ENCODE results near the gene PEX11G.

Gene PEX11G

GRCh38 chr19:7492558-7492957 lies 3.7 kb upstream of the PEX11G start:
- no peak for DNase-seq

GRCh38 chr19:7492142-7492541 lies 3.3 kb upstream of the PEX11G start:
- DNase-seq: peak; percentile 59 to 69

- no peak for DNase-seq
Measured at GRCh38 chr19:7489609-7490044, 792 bp upstream of the PEX11G start.

DNA sequence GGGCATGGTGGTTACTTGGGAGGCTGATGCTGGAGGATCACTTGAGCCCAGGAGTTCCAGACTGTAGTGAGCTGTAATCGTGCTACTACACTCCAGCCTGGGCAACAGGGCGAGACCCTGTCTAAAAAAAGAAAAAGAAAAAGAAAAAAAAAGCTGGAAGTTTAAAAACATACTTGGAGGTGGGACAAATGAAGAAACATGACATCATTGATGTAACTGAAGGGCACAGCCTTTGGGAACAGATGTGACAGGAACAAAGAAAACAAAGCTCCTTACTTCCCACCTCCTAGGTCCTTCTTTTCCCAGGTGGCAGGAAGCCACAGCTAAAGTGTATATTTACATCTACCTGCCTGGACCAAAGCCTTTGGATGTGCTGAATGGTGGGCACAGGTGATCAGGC lies 1.9 kb downstream of the PEX11G start:
- no peak for DNase-seq

GRCh38 chr19:7483720-7484201 lies 5.1 kb downstream of the PEX11G start:
- DNase-seq: no peak

GRCh38 chr19:7482584-7483439 lies 6.0 kb downstream of the PEX11G start:
- no peak for DNase-seq

GRCh38 chr19:7480970-7481255 lies 7.9 kb downstream of the PEX11G start:
- DNase-seq: no peak

DNA sequence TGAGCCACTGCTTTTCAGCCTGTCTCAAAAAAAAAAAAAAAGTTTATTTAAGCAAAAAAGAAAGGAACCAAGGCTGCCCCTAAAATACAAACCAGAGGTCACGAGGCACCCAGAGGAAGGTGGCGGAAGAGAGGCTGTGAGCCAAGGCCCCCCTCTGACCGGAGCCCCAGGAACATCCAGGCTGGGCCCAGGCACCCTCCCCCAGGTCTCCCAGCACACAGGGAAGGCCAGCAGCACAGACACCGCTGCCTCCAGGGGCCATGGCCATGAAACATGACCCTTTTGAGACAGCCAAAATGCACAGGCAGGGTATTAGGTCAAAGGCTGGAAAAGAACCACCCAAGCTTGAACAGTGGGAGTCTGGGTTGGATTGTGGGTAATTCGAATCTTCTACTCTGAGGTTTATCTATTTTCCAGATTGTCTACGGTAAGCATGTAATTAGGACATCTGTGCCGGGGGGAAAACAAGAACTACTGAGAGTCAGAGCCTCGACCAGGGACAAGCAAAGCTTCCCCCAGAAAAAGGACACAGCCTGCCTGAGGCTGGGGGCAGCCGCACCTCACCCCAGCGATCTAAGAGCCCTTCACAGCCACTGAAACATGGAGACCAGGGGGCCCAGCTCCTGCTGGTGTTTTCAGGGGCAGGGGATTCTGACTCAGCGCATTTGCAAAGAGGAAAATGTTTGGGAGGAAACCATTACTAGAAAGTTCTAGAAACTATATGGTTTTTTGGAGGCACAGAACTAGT lies 8.4 kb downstream of the PEX11G start:
- DNase-seq: no peak

GRCh38 chr19:7478843-7479227 lies 10.0 kb downstream of the PEX11G start:
- DNase-seq: no peak

- no peak for DNase-seq
Measured at GRCh38 chr19:7478173-7478842, 10.5 kb downstream of the PEX11G start.

DNA sequence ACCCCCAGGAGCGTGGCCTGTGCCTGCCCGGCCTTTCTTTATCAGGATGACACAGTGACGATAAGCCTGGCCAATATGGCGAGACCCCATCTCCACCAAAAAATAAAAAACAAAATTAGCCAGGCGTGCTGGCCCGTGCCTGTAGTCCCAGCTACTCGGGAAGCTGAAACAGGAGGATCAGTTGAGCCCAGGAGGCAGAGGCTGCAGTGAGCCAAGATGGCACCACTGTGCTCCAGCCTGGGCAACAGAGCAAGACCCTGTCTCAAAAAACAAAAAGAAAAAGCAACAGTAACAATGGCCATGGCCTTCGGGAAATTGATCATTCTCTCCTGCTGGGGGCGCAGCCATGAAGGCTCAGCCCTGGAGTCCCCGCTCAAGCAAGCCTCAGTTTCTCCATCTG lies 11.1 kb downstream of the PEX11G start:
- no peak for DNase-seq

DNA sequence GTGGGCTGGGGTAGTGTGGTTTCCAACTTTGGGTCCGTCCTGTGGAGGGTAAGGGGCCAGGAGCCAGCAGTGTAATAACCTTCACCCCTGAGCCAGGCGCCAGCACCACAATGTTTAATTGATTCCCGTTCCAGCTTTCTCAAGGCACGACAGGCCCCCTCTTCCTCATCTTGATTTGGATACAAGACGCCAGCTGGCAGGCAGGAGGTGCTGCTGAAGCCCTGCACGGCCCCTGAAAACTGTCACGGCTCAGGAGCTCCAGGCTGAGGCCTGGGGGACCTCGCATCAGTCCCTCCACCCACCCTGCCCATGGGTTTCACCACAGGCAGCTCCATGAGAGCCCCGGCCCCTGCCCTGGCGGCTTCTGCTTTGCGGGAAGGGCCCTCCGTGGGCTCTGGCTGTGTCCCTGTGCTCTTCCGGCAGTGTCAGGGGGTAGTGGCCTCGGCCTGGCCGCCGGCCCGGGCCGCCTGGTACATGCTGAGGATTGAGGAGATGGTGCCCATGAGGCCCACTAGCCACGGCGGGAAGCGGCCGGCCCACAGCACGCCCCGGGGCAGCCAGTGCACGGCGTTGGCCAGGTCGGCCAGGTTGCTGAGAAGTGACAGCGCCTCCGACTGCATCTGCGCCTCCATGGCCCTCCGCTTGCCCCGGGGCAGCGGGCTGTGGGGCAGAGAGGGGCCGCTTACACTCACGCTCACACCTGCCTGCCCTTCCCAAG lies 11.9 kb downstream of the PEX11G start:
- DNase-seq: no peak

- DNase-seq: no peak
Measured at GRCh38 chr19:7476241-7476640, 12.6 kb downstream of the PEX11G start.

DNA sequence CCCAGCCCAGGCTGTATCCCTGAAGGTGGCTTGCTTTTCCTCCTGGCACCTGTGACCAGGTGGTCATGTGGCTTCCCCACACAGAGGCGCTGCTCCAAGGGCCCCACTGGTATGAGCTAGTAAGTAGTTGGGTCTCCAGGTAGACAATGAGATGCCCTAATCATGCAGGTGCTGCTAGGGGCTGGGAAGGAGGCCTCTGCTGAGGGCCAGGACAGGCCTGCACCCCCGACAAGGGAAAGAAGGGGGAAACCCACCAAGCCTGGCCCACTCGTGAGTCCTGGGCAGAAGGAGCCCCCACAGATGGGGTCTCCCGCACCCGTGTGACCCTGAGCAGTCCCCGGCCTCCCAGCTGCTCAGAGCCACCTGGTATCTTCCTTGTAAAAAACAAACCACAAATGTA lies 13.2 kb downstream of the PEX11G start:
- DNase-seq: no peak

DNA sequence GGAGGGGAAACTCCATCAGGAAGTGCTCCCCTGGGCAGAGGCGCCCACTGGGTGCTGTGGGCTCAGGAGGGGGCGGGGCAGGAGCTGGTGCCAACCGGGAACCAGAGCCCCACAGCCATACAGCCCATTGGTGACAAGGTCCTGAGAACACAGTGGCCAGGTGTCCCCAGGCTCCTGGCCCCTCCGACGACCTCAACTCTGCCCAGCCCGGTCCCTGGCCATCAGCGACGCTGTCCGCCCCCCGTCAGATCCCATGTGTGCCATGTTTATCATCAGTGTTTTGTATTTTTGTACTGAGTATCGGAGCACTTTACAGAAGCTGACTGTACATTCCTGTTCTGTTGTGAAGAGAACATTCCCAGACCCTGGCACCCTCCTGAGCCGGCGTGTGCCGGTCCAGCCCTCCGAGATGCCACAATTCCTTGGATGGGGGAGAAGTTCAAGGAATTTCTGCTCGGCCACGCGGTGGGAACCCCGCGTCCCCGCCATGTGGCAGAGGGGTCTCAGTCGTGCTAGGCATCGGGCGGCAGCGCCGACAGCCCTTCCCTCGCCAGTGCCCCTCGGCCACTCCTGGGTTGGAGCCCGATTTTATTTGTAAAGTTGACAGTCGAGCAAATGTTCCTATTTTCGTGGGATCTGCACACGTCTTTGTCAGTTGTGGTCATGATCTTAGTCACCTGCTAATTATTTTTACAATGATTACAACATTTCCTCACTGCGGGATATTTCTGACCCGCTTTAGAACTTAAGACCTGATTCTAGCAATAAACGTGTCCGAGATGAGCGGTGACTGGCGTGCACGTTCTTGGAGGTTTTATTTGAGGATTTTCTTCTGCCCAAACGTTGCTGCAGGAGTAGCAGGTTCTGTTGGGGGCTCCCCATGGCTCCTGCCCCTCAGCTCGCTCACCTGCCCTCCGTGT lies 16.9 kb downstream of the PEX11G start:
- no peak for DNase-seq

DNA sequence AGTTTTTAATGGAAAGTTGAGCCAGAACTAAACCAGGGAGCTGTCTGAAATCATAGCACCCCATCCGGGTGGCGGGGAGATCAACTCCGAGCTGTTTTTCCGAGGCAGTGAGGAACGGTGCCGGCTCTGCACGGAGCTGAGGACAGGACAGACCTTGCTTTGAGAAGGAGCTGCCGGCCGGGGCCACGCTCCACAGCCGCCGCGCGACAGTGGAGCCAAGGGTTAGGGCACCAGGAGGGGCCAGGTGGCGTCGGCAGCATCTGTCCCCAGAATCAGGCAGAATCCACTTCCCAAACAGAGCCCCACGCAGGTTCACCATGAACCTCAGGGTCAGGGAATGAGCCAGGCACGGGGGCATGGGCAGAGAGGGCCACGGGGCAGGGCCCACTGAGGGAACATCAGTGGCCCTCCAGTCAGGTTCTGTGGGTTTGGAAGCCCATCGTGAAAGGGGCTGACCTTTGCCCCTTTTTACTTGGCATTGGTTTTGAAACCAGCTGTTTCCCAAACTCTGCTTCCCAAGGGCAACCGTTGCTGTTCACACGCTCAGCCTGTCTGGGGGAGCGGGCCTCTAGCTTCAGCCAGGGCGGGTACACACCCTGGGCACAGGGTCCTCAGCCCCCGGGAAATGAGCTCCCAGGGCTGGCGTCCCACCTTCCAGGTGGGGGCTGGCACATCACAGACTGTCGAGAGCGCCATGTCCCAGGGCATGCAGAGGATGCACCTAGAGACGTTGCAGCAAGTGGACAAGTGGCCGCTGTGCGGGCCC lies 18.1 kb downstream of the PEX11G start:
- DNase-seq: no peak

- DNase-seq: no peak
Measured at GRCh38 chr19:7469669-7470285, 19.1 kb downstream of the PEX11G start.

DNA sequence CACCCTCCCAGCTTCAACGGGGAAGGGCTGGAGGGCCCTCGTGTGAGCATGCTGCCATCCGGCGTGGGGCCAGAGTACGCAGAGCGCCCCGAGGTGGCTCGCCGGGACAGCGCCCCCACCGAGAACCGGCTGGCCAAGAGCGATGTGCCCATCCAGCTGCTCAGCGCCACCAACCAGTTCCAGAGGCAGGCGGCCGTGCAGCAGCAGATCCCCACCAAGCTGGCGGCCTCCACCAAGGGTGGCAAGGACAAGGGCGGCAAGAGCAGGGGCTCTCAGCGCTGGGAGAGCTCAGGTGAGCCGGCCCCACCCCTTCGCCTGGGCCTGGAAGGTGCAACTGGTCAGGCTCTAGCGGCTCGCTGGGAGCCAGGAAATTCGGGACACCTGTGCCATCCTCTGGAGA lies 20.0 kb downstream of the PEX11G start:
- no peak for DNase-seq

DNA sequence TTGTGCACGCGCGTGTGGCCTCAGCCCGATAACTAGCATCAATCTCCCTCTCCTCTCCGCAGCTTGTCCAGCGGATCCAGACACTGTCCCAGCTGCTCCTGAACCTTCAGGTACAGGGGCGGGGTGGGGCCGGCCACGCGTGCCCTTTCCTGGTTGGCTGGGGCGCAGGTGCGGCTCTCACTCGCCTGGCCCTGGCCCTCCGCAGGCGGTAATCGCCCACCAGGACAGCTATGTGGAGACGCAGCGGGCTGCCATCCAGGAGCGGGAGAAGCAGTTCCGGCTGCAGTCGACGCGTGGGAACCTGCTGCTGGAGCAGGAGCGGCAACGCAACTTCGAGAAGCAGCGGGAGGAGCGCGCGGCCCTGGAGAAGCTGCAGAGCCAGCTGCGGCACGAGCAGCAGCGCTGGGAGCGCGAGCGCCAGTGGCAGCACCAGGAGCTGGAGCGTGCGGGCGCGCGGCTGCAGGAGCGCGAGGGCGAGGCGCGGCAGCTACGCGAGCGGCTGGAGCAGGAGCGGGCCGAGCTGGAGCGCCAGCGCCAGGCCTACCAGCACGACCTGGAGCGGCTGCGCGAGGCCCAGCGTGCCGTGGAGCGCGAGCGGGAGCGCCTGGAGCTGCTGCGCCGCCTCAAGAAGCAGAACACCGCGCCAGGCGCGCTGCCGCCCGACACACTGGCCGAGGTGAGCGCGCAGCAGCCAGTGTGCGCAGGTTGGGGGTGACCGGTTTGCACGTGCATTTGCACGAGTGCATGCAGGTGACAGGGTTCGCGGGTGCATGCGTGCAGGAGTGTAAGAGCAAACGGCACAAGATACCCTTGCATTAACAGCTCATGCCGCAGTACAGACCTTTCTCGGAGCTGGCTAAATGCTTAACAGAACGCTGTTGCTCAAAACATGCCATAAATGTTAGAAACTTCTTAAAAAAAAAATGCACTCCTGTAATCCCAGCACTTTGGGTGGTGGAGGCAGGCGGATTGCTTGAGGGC lies 21.5 kb downstream of the PEX11G start:
- DNase-seq: no peak

All from activated CD4-positive, alpha-beta T cell treated with anti-CD3 and anti-CD28 coated beads, Interleukin-2, amount 50 U/mL, for 48 hours (primary cell).